ENCODE results near the gene LMCD1. TPM values are rescaled to one million over a fixed set of nuclear protein-coding genes. Genes with fewer than 3 reads are reported as not detected.

Gene LMCD1
- total RNA-seq, 3 donors from 2014 or later (not counting 1 experiment from before 2014, with no cell fraction given), result not detected

- WGBS (ENCODE audit: insufficient coverage), result 88% methylated on average over 4 of the region's 4 CpGs
- Histone ChIP-seq H3K9me3 (ENCODE audit: control insufficient read depth, insufficient read depth, low read length) (no peaks in the 10 kb centered on the region), H3K27ac (ENCODE audit: low read length) (no peak overlapping the region), H3K4me1 (ENCODE audit: control insufficient read depth, insufficient read depth, low read length) (peaks cover 11% of the 10 kb centered on the region), H3K4me3 (ENCODE audit: low read length) (no peak overlapping the region), H3K27me3 (ENCODE audit: control insufficient read depth, insufficient read depth, low read length) (no peaks in the 10 kb centered on the region), H3K36me3 (ENCODE audit: control insufficient read depth, insufficient read depth, low read length) (no peaks in the 10 kb centered on the region)
- ATAC-seq, result no peak
- intact Hi-C loops (cut with micrococcal nuclease), result loop anchor here (5.0 kb wide), 1 partner anchor 180 kb away; no protein-coding TSS in a partner anchor
- peaks cover 0 to 10% of the 10 kb centered on the region in 2 donors for H3K4me1 Mint-ChIP-seq
- H3K36me3 Mint-ChIP-seq, result no peaks in the 10 kb centered on the region
- no peak for DNase-seq
- no peak for TF ChIP-seq CTCF (IDR thresholded peaks at IDR 0.05)
- H3K9me3 Mint-ChIP-seq, result no peaks in the 10 kb centered on the region
- no peak overlapping the region for H3K27ac Mint-ChIP-seq
- H3K27me3 Mint-ChIP-seq (ENCODE audit: low read depth in 2 of 2), result peaks cover 0 to 8% of the 10 kb centered on the region in 2 donors
- no peak overlapping the region for H3K4me3 Mint-ChIP-seq
Measured at GRCh38 chr3:8621872-8622271, 120.2 kb downstream of the LMCD1 start.

- H3K4me1 ChIP-seq (ENCODE audit: control insufficient read depth, insufficient read depth, low read length), result peaks cover 11% of the 10 kb centered on the region
- Mint-ChIP-seq H3K36me3 (no peaks in the 10 kb centered on the region), H3K4me1 (peaks cover 0 to 10% of the 10 kb centered on the region in 2 donors), H3K27ac (peak overlapping the region in 1 of 2 donors; percentile 63), H3K27me3 (ENCODE audit: low read depth in 2 of 2) (peaks cover 0 to 8% of the 10 kb centered on the region in 2 donors), H3K4me3 (no peak overlapping the region), H3K9me3 (no peaks in the 10 kb centered on the region)
- TF ChIP-seq CTCF (IDR thresholded peaks at IDR 0.05), result peak; percentile 67
- no peak overlapping the region for H3K4me3 ChIP-seq (ENCODE audit: low read length)
- DNase-seq (peak; percentile 22 to 54), ATAC-seq (peak in 2 of 3 donors; percentile 60 to 76)
- H3K27me3 ChIP-seq (ENCODE audit: control insufficient read depth, insufficient read depth, low read length), result no peaks in the 10 kb centered on the region
- H3K9me3 ChIP-seq (ENCODE audit: control insufficient read depth, insufficient read depth, low read length), result no peaks in the 10 kb centered on the region
- intact Hi-C loops (cut with micrococcal nuclease), result loop anchor here (5.0 kb wide), 1 partner anchor 181 kb away; no protein-coding TSS in a partner anchor
- no peak overlapping the region for H3K27ac ChIP-seq (ENCODE audit: low read length)
- no peaks in the 10 kb centered on the region for H3K36me3 ChIP-seq (ENCODE audit: control insufficient read depth, insufficient read depth, low read length)
- WGBS (ENCODE audit: insufficient coverage), result 36% methylated on average over 24 of the region's 24 CpGs
Measured at GRCh38 chr3:8622873-8623691, 121.5 kb downstream of the LMCD1 start.

GRCh38 chr3:8623741-8624140, 122.1 kb downstream of the LMCD1 start:
- H3K36me3 ChIP-seq (ENCODE audit: control insufficient read depth, insufficient read depth, low read length), result no peaks in the 10 kb centered on the region
- WGBS (ENCODE audit: insufficient coverage), result 78% methylated on average over 14 of the region's 14 CpGs
- H3K27ac ChIP-seq (ENCODE audit: low read length), result no peak overlapping the region
- H3K9me3 Mint-ChIP-seq, result no peaks in the 10 kb centered on the region
- intact Hi-C loops (cut with micrococcal nuclease), result loop anchor here (5.0 kb wide), 1 partner anchor 181 kb away; no protein-coding TSS in a partner anchor
- no peak overlapping the region for H3K4me3 ChIP-seq (ENCODE audit: low read length)
- H3K27me3 ChIP-seq (ENCODE audit: control insufficient read depth, insufficient read depth, low read length), result no peaks in the 10 kb centered on the region
- peaks cover 0 to 10% of the 10 kb centered on the region in 2 donors for H3K4me1 Mint-ChIP-seq
- DNase-seq (no peak), ATAC-seq (no peak)
- no peaks in the 10 kb centered on the region for H3K36me3 Mint-ChIP-seq
- H3K27ac Mint-ChIP-seq, result no peak overlapping the region
- H3K9me3 ChIP-seq (ENCODE audit: control insufficient read depth, insufficient read depth, low read length), result no peaks in the 10 kb centered on the region
- peaks cover 11% of the 10 kb centered on the region for H3K4me1 ChIP-seq (ENCODE audit: control insufficient read depth, insufficient read depth, low read length)
- peaks cover 0 to 8% of the 10 kb centered on the region in 2 donors for H3K27me3 Mint-ChIP-seq (ENCODE audit: low read depth in 2 of 2)
- H3K4me3 Mint-ChIP-seq, result no peak overlapping the region
- no peak for TF ChIP-seq CTCF (IDR thresholded peaks at IDR 0.05)

Other genes starting within 250 kb of the LMCD1 start
- gene SSUH2, start 143.0 kb downstream of the LMCD1 start, total RNA-seq, result not detected
- not detected for gene CAV3, start 232.0 kb downstream of the LMCD1 start, total RNA-seq